H9 (cell line): ENCODE measurements around the gene FUT9. TPM values are rescaled to one million over a fixed set of nuclear protein-coding genes. Genes with fewer than 3 reads are reported as not detected.

ENCODE experiments used
- DNase-seq: peaks from one replicate; pipeline ENCODE4 v3.0.0-alpha.2; 2017
- H2AFZ ChIP-seq: one replicate; pipeline ENCODE4 v1.6.1; 2013; ENCODE audit warnings: mild to moderate bottlenecking, low read length, control low read depth, moderate library complexity
- H2AK5ac ChIP-seq: 2 replicates; pipeline ENCODE4 v1.6.1; 2013; ENCODE audit warnings: low read length, control low read depth, mixed read lengths; ENCODE audit not compliant: insufficient read length
- H2BK120ac ChIP-seq: one replicate; pipeline ENCODE4 v1.6.1; 2013; ENCODE audit warnings: low read depth, mild to moderate bottlenecking, low read length, control low read depth, inconsistent platforms; ENCODE audit not compliant: poor library complexity, severe bottlenecking
- H2BK12ac ChIP-seq: 2 replicates; pipeline ENCODE4 v1.6.1; 2013; ENCODE audit warnings: low read length, control low read depth, mixed read lengths, low read depth; ENCODE audit not compliant: insufficient read length
- H2BK15ac ChIP-seq: 2 replicates; pipeline ENCODE4 v1.6.1; 2013; ENCODE audit warnings: low read depth, low read length, control low read depth
- H2BK20ac ChIP-seq: one replicate; pipeline ENCODE4 v1.6.1; 2013; ENCODE audit warnings: low read depth, mild to moderate bottlenecking, low read length, control low read depth, inconsistent platforms; ENCODE audit not compliant: poor library complexity, severe bottlenecking
- H2BK5ac ChIP-seq: 2 replicates; pipeline ENCODE4 v1.6.1; 2013; ENCODE audit warnings: low read length, control low read depth, mixed read lengths; ENCODE audit not compliant: insufficient read length
- H3K14ac ChIP-seq: 2 replicates; pipeline ENCODE4 v1.6.1; 2013; ENCODE audit warnings: low read length, control low read depth; ENCODE audit not compliant: insufficient read depth
- H3K18ac ChIP-seq: 2 replicates; pipeline ENCODE4 v1.6.1; 2013; ENCODE audit warnings: low read depth, mild to moderate bottlenecking, mixed read lengths, low read length, control low read depth; ENCODE audit not compliant: insufficient read length
- H3K23ac ChIP-seq: 2 replicates; pipeline ENCODE4 v1.6.1; 2013; ENCODE audit warnings: low read length, control low read depth, mixed read lengths, low read depth; ENCODE audit not compliant: insufficient read length
- H3K23me2 ChIP-seq: 2 replicates; pipeline ENCODE4 v1.6.1; 2013; ENCODE audit warnings: low read depth, mild to moderate bottlenecking, mixed read lengths, low read length, control low read depth; ENCODE audit not compliant: insufficient read length, poor library complexity, severe bottlenecking
- H3K27ac ChIP-seq: 2 replicates; pipeline ENCODE4 v1.5.1; 2013; ENCODE audit warnings: low read length, control low read depth, mixed read lengths, low read depth; ENCODE audit not compliant: insufficient read length
- H3K27me3 ChIP-seq: 2 replicates; pipeline ENCODE4 v1.6.1; 2013; ENCODE audit warnings: low read length, control low read depth, inconsistent platforms; ENCODE audit not compliant: insufficient read depth
- H3K4ac ChIP-seq: 2 replicates; pipeline ENCODE4 v1.6.1; 2013; ENCODE audit warnings: low read depth, mild to moderate bottlenecking, control low read depth, inconsistent platforms, low read length, moderate library complexity
- H3K4me1 ChIP-seq: 2 replicates; pipeline ENCODE4 v1.6.1; 2013; ENCODE audit warnings: low read length, control low read depth, inconsistent platforms; ENCODE audit not compliant: insufficient read depth
- H3K4me2 ChIP-seq: 2 replicates; pipeline ENCODE4 v1.6.1; 2013; ENCODE audit warnings: low read length, control low read depth, mixed read lengths; ENCODE audit not compliant: insufficient read length, insufficient read depth
- H3K56ac ChIP-seq: 2 replicates; pipeline ENCODE4 v1.6.1; 2013; ENCODE audit warnings: low read depth, mild to moderate bottlenecking, mixed read lengths, low read length, control low read depth; ENCODE audit not compliant: insufficient read length
- H3K79me1 ChIP-seq: 2 replicates; pipeline ENCODE4 v1.6.1; 2013; ENCODE audit warnings: low read depth, mild to moderate bottlenecking, moderate library complexity, low read length, control low read depth, inconsistent platforms; ENCODE audit not compliant: insufficient read depth, poor library complexity, severe bottlenecking
- H3K79me2 ChIP-seq: 2 replicates; pipeline ENCODE4 v1.6.1; 2013; ENCODE audit warnings: low read length, control low read depth, inconsistent platforms; ENCODE audit not compliant: insufficient read depth
- H3K9ac ChIP-seq: 2 replicates; pipeline ENCODE4 v1.6.1; 2013; ENCODE audit warnings: low read length, control low read depth, mixed read lengths; ENCODE audit not compliant: insufficient read length; ENCODE audit errors: extremely low read depth
- H3K9me3 ChIP-seq: one replicate; pipeline ENCODE4 v1.6.1; 2013; ENCODE audit warnings: low read depth, low read length, inconsistent platforms; ENCODE audit not compliant: control insufficient read depth
- H3T11ph ChIP-seq: one replicate; pipeline ENCODE4 v1.6.1; 2013; ENCODE audit warnings: mild to moderate bottlenecking, low read length, control low read depth, inconsistent platforms
- H4K20me1 ChIP-seq: one replicate; pipeline ENCODE4 v1.6.1; 2013; ENCODE audit not compliant: control insufficient read depth, insufficient read length, insufficient read depth
- H4K5ac ChIP-seq: 2 replicates; pipeline ENCODE4 v1.6.1; 2013; ENCODE audit warnings: low read depth, mild to moderate bottlenecking, mixed read lengths, low read length, control low read depth; ENCODE audit not compliant: insufficient read length
- H4K8ac ChIP-seq: replicated peaks from 2 replicates; pipeline ENCODE4 v1.6.1; 2013; ENCODE audit warnings: low read length, control low read depth, mixed read lengths, low read depth; ENCODE audit not compliant: insufficient read length
- H4K91ac ChIP-seq: 2 replicates; pipeline ENCODE4 v1.6.1; 2013; ENCODE audit warnings: low read depth, mild to moderate bottlenecking, moderate library complexity, mixed read lengths, low read length, control low read depth; ENCODE audit not compliant: insufficient read length
- H3K27ac Mint-ChIP-seq, 3 experiments: 2 replicates in 2 of 3; 3 replicates in 1 of 3; pipeline ENCODE4 v1.8.0; 2020 to 2021; ENCODE audit warnings: mixed read lengths in 3 of 3, mild to moderate bottlenecking in 1 of 3, moderate library complexity in 1 of 3
- H3K27me3 Mint-ChIP-seq: 2 replicates; pipeline ENCODE4 v1.8.0; 2021; ENCODE audit warnings: low read depth, mild to moderate bottlenecking, moderate library complexity, mixed read lengths
- H3K36me3 Mint-ChIP-seq, 3 experiments: 2 replicates in 2 of 3; 3 replicates in 1 of 3; pipeline ENCODE4 v1.8.0; 2020 to 2021; ENCODE audit warnings: low read depth in 3 of 3, mixed read lengths in 3 of 3; ENCODE audit not compliant: insufficient read depth in 1 of 3
- H3K4me1 Mint-ChIP-seq, 2 experiments: 2 replicates each; pipeline ENCODE4 v1.8.0; 2020; ENCODE audit warnings: mixed read lengths in 2 of 2
- H3K4me3 Mint-ChIP-seq, 2 experiments: 2 replicates in 1 of 2; 3 replicates in 1 of 2; pipeline ENCODE4 v1.8.0; 2020 to 2021; ENCODE audit warnings: mild to moderate bottlenecking in 2 of 2, mixed read lengths in 2 of 2, moderate library complexity in 1 of 2
- H3K9me3 Mint-ChIP-seq, 2 experiments: 2 replicates in 1 of 2; 3 replicates in 1 of 2; pipeline ENCODE4 v1.8.0; 2020; ENCODE audit warnings: mild to moderate bottlenecking in 2 of 2, mixed read lengths in 2 of 2, moderate library complexity in 1 of 2
- CTCF ChIP-seq: fragments of 200-600 bp; sonication (generic); conservative IDR thresholded peaks from 3 replicates; pipeline ENCODE4 v1.8.0; 2021; ENCODE audit warnings: antibody characterized with exemption, mild to moderate bottlenecking
- WGBS: extraction: QIAGEN DNeasy Blood & Tissue Kit; methylation state at CpG from one replicate; pipeline ENCODE4 v1.1.7; 2013; ENCODE audit warnings: missing lambda C conversion rate, low lambda C conversion rate, mixed read lengths; ENCODE audit not compliant: insufficient read length; ENCODE audit errors: extremely low coverage; 5-methylcytosine and 5-hydroxymethylcytosine counted together
- total RNA-seq: library from RNA; stranded (reverse); gene quantifications from 2 replicates; pipeline ENCODE4 v1.2.1, GENCODE V29; 2021

FUT9 gene
- total RNA-seq, 1 experiment from 2014 or later: 1.6 TPM

GRCh38 chr6:96156425-96156824, 140.7 kb downstream of the FUT9 start:
- H3K4me3 Mint-ChIP-seq: no peak overlapping the region
- no peak overlapping the region for H2BK120ac ChIP-seq
- H3K4me2 ChIP-seq: no peak overlapping the region

More at GRCh38 chr6:96156425-96156824, 140.7 kb downstream of the FUT9 start:
- Histone ChIP-seq H3K14ac (no peak overlapping the region), H2BK20ac (no peak overlapping the region), H3K27ac (no peak overlapping the region), H3K79me2 (no peaks in the 10 kb centered on the region), H2AK5ac (no peak overlapping the region), H3K79me1 (no peaks in the 10 kb centered on the region), H4K20me1 (no peaks in the 10 kb centered on the region), H3K23me2 (no peaks in the 10 kb centered on the region), H2BK15ac (no peak overlapping the region), H3K4me1 (no peaks in the 10 kb centered on the region), H2AFZ (no peak overlapping the region), H3K9ac (no peak overlapping the region), H3K23ac (no peak overlapping the region), H3K4ac (no peak overlapping the region), H3T11ph (no peak overlapping the region), H3K9me3 (no peaks in the 10 kb centered on the region), H3K56ac (no peak overlapping the region), H4K91ac (no peak overlapping the region), H2BK5ac (no peak overlapping the region), H4K8ac (no peak overlapping the region), H2BK12ac (no peak overlapping the region), H3K27me3 (no peaks in the 10 kb centered on the region), H3K18ac (no peak overlapping the region), H4K5ac (no peak overlapping the region)
- Mint-ChIP-seq H3K27ac (peak overlapping the region in 1 of 3 experiments; percentile 88; a peak in 3 of 7 replicates), H3K27me3 (no peaks in the 10 kb centered on the region), H3K9me3 (peaks cover 3 to 5% of the 10 kb centered on the region in 2 experiments; a peak in 3 of 5 replicates), H3K4me1 (peaks cover 19 to 24% of the 10 kb centered on the region in 2 experiments), H3K36me3 (peaks cover 3 to 22% (median 8%) of the 10 kb centered on the region in 3 experiments; a peak in 6 of 7 replicates)
- WGBS: no CpG with 5 or more reads among the region's 4 CpGs
- no peak for TF ChIP-seq CTCF
- DNase-seq: no peak
